KMS-11 (cell line): ENCODE results near the gene XRN2.

Source experiments
- H2AFZ ChIP-seq: fragments of 200-600 bp; sonication (generic); 2 replicates; pipeline ENCODE4 v1.6.1; 2016; ENCODE audit warnings: antibody characterized with exemption, mixed run types, low read depth
- H3K27ac ChIP-seq: fragments of 200-600 bp; sonication (generic); 2 replicates; pipeline ENCODE4 v1.6.1; 2016; ENCODE audit warnings: mild to moderate bottlenecking, mixed run types
- H3K27me3 ChIP-seq: fragments of 200-600 bp; sonication (generic); 2 replicates; pipeline ENCODE4 v1.6.1; 2017; ENCODE audit warnings: mild to moderate bottlenecking, low read depth, mixed run types, moderate library complexity; ENCODE audit not compliant: insufficient read depth
- H3K36me3 ChIP-seq: fragments of 200-600 bp; sonication (generic); 2 replicates; pipeline ENCODE4 v1.6.1; 2017; ENCODE audit warnings: mild to moderate bottlenecking, mixed run types; ENCODE audit not compliant: insufficient read depth
- H3K4me1 ChIP-seq: fragments of 200-600 bp; sonication (generic); 2 replicates; pipeline ENCODE4 v1.6.1; 2016; ENCODE audit warnings: mild to moderate bottlenecking, low read depth, mixed run types; ENCODE audit not compliant: poor library complexity, severe bottlenecking
- H3K4me2 ChIP-seq: fragments of 200-600 bp; sonication (generic); 2 replicates; pipeline ENCODE4 v1.7.0; 2016; ENCODE audit warnings: mild to moderate bottlenecking, mixed run types
- H3K4me3 ChIP-seq: fragments of 200-600 bp; sonication (generic); IDR thresholded peaks from 2 replicates; pipeline ENCODE4 v1.6.1; 2017; ENCODE audit warnings: low read depth, low read length, mixed read lengths; ENCODE audit not compliant: insufficient read depth
- H3K79me2 ChIP-seq: fragments of 200-600 bp; sonication (generic); 2 replicates; pipeline ENCODE4 v1.6.1; 2016; ENCODE audit warnings: low read depth, mixed run types; ENCODE audit not compliant: insufficient read depth
- H3K9ac ChIP-seq: fragments of 200-600 bp; sonication (generic); 2 replicates; pipeline ENCODE4 v1.6.1; 2016; ENCODE audit warnings: mild to moderate bottlenecking, mixed run types
- H4K20me1 ChIP-seq: fragments of 200-600 bp; sonication (generic); 2 replicates; pipeline ENCODE4 v1.6.1; 2016; ENCODE audit warnings: mild to moderate bottlenecking, mixed run types; ENCODE audit not compliant: insufficient read depth
- CTCF ChIP-seq: fragments of 200-600 bp; sonication (generic); conservative IDR thresholded peaks from 2 replicates; pipeline ENCODE4 v1.6.1; 2017; ENCODE audit warnings: low read depth, mild to moderate bottlenecking, antibody characterized with exemption, low read length, moderate library complexity, mixed read lengths

The XRN2 gene

GRCh38 chr20:21322921-21323331 is 19.8 kb downstream of the XRN2 start:
- no peak overlapping the region for H3K4me3 ChIP-seq
- H3K9ac ChIP-seq: no peak overlapping the region
- TF ChIP-seq CTCF: no peak
- no peaks in the 10 kb centered on the region for H3K4me1 ChIP-seq
- no peaks in the 10 kb centered on the region for H3K36me3 ChIP-seq
- H3K27me3 ChIP-seq: no peaks in the 10 kb centered on the region
- peaks cover 80% of the 10 kb centered on the region for H3K79me2 ChIP-seq
- no peaks in the 10 kb centered on the region for H4K20me1 ChIP-seq
- no peak overlapping the region for H3K27ac ChIP-seq
- H2AFZ ChIP-seq: no peak overlapping the region
- no peak overlapping the region for H3K4me2 ChIP-seq

- H3K79me2 ChIP-seq: peaks cover 73% of the 10 kb centered on the region
- H2AFZ ChIP-seq: no peak overlapping the region
- H3K27me3 ChIP-seq: no peaks in the 10 kb centered on the region
- H4K20me1 ChIP-seq: no peaks in the 10 kb centered on the region
- no peak overlapping the region for H3K9ac ChIP-seq
- no peaks in the 10 kb centered on the region for H3K36me3 ChIP-seq
- no peaks in the 10 kb centered on the region for H3K4me1 ChIP-seq
- H3K27ac ChIP-seq: no peak overlapping the region
- TF ChIP-seq CTCF: no peak
- no peak overlapping the region for H3K4me3 ChIP-seq
- no peak overlapping the region for H3K4me2 ChIP-seq
These were observed 20.5 kb downstream of the XRN2 start for GRCh38 chr20:21323640-21324039.

GRCh38 chr20:21324126-21324525 is 21.0 kb downstream of the XRN2 start:
- no peak overlapping the region for H3K4me3 ChIP-seq
- no peak overlapping the region for H2AFZ ChIP-seq
- H3K27ac ChIP-seq: no peak overlapping the region
- H3K9ac ChIP-seq: no peak overlapping the region
- no peaks in the 10 kb centered on the region for H4K20me1 ChIP-seq
- no peaks in the 10 kb centered on the region for H3K36me3 ChIP-seq
- no peak overlapping the region for H3K4me2 ChIP-seq
- no peaks in the 10 kb centered on the region for H3K27me3 ChIP-seq
- TF ChIP-seq CTCF: no peak
- H3K4me1 ChIP-seq: no peaks in the 10 kb centered on the region
- peaks cover 68% of the 10 kb centered on the region for H3K79me2 ChIP-seq

- no peak overlapping the region for H3K4me3 ChIP-seq
- H3K79me2 ChIP-seq: peaks cover 58% of the 10 kb centered on the region
- H3K4me2 ChIP-seq: no peak overlapping the region
- TF ChIP-seq CTCF: no peak
- H3K27me3 ChIP-seq: no peaks in the 10 kb centered on the region
- no peak overlapping the region for H3K9ac ChIP-seq
- H3K36me3 ChIP-seq: no peaks in the 10 kb centered on the region
- H4K20me1 ChIP-seq: no peaks in the 10 kb centered on the region
- H3K4me1 ChIP-seq: no peaks in the 10 kb centered on the region
- H2AFZ ChIP-seq: no peak overlapping the region
- H3K27ac ChIP-seq: no peak overlapping the region
These were observed 22.2 kb downstream of the XRN2 start for GRCh38 chr20:21325296-21325695.

- Histone ChIP-seq H3K27me3 (no peaks in the 10 kb centered on the region), H3K9ac (no peak overlapping the region), H3K79me2 (peaks cover 44% of the 10 kb centered on the region), H4K20me1 (no peaks in the 10 kb centered on the region), H3K36me3 (no peaks in the 10 kb centered on the region), H3K4me2 (no peak overlapping the region), H3K27ac (no peak overlapping the region), H2AFZ (no peak overlapping the region), H3K4me1 (no peaks in the 10 kb centered on the region), H3K4me3 (no peak overlapping the region)
- no peak for TF ChIP-seq CTCF
These were observed 23.6 kb downstream of the XRN2 start for GRCh38 chr20:21326700-21327099.
